Colonic mucosa (tissue), 4 donors: ENCODE results near the gene EFCAB6. TPM values are rescaled to one million over a fixed set of nuclear protein-coding genes. Genes with fewer than 3 reads are reported as not detected.

ENCODE experiments used
- DNase-seq: peaks from one replicate; pipeline ENCODE4 v3.0.0-alpha.2; 2020
- H3K27ac ChIP-seq: fragments of 200-600 bp; one replicate; pipeline ENCODE4 v1.8.0; 2021
- H3K27me3 ChIP-seq: fragments of 200-600 bp; one replicate; pipeline ENCODE4 v1.8.0; 2021
- H3K36me3 ChIP-seq: fragments of 200-600 bp; one replicate; pipeline ENCODE4 v1.8.0; 2021
- H3K4me1 ChIP-seq: fragments of 200-600 bp; one replicate; pipeline ENCODE4 v1.8.0; 2021; ENCODE audit warnings: mild to moderate bottlenecking
- H3K4me3 ChIP-seq: fragments of 200-600 bp; one replicate; pipeline ENCODE4 v1.8.0; 2021
- H3K9ac ChIP-seq, 2 donors: one replicate each; pipeline ENCODE4 v1.7.0; 2013; ENCODE audit warnings: control low read depth in 2 of 2, low read depth in 2 of 2, low read length in 2 of 2
- H3K9me3 ChIP-seq: fragments of 200-600 bp; one replicate; pipeline ENCODE4 v1.8.0; 2021
- CTCF ChIP-seq: fragments of 200-600 bp; IDR thresholded peaks from one replicate; pipeline ENCODE4 v1.8.0; 2022; ENCODE audit warnings: antibody characterized with exemption, mild to moderate bottlenecking
- intact Hi-C: fragments of 100-400 bp; cut with DNase I; formaldehyde crosslinking; loops from one replicate; pipeline ENCODE4 v1.14.1; 2022
- total RNA-seq, 2 donors: library from RNA; stranded (reverse); fragmentation: NEBNext Ultra II Directional in 1 of 2; extraction: Animal tissue kit (Norgen Biotek cat#: 25700) in 1 of 2; gene quantifications; one replicate each; pipeline ENCODE4 v1.2.1, GENCODE V29; 2021
- donor health status: healthy.
- donor health status: DM: no; HTN: no; CAD: no.
- donor health status: DM: no; HTN: no; CAD: no.

The EFCAB6 gene
- total RNA-seq, 2 donors from 2014 or later: 0.35 to 0.80 TPM

GRCh38 chr22:43843783-43844530 is 31.9 kb upstream of the EFCAB6 start:
- no peak for TF ChIP-seq CTCF
- intact Hi-C loops: loop anchor here (10.0 kb wide), 1 partner anchor 61 kb away; no protein-coding TSS in a partner anchor
- no peak overlapping the region for H3K4me3 ChIP-seq
- H3K27ac ChIP-seq: no peak overlapping the region
- H3K9ac ChIP-seq: no peak overlapping the region
- no peaks in the 10 kb centered on the region for H3K27me3 ChIP-seq
- no peaks in the 10 kb centered on the region for H3K36me3 ChIP-seq
- no peaks in the 10 kb centered on the region for H3K9me3 ChIP-seq
- H3K4me1 ChIP-seq: no peaks in the 10 kb centered on the region
- DNase-seq: no peak

GRCh38 chr22:43841742-43842141 is 29.6 kb upstream of the EFCAB6 start:
- intact Hi-C loops: loop anchor here (10.0 kb wide), 1 partner anchor 63 kb away; no protein-coding TSS in a partner anchor
- H3K9ac ChIP-seq: no peak overlapping the region
- DNase-seq: no peak
- H3K27ac ChIP-seq: no peak overlapping the region
- H3K4me1 ChIP-seq: no peaks in the 10 kb centered on the region
- H3K4me3 ChIP-seq: no peak overlapping the region
- TF ChIP-seq CTCF: no peak
- H3K9me3 ChIP-seq: no peaks in the 10 kb centered on the region
- H3K36me3 ChIP-seq: no peaks in the 10 kb centered on the region
- H3K27me3 ChIP-seq: no peaks in the 10 kb centered on the region

DNA sequence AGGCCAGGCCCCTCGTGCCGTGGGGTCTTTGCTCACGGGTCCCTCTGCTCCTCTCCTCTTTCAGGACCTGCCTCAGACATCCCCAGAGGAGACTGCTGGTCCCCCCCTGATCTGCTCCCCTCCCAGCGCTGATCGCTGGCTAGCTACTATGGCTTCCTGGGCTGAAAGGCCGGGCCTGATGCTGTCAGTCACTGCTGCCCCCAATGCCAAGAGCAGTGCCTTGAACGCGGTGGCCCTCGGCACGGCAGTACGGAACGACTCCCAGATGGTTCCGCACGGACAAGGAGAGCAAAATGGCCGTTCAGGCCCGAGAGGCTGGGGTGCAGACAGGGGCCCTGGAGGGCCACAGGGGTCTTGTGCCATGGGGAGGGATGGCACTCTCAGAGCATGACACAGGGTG is 28.7 kb upstream of the EFCAB6 start:
- Histone ChIP-seq H3K27ac (no peak overlapping the region), H3K36me3 (no peaks in the 10 kb centered on the region), H3K4me3 (no peak overlapping the region), H3K27me3 (no peaks in the 10 kb centered on the region), H3K4me1 (no peaks in the 10 kb centered on the region), H3K9me3 (no peaks in the 10 kb centered on the region), H3K9ac (no peak overlapping the region)
- no peak for TF ChIP-seq CTCF
- intact Hi-C loops: loop anchor here (10.0 kb wide), 1 partner anchor 64 kb away; no protein-coding TSS in a partner anchor
- no peak for DNase-seq

DNA sequence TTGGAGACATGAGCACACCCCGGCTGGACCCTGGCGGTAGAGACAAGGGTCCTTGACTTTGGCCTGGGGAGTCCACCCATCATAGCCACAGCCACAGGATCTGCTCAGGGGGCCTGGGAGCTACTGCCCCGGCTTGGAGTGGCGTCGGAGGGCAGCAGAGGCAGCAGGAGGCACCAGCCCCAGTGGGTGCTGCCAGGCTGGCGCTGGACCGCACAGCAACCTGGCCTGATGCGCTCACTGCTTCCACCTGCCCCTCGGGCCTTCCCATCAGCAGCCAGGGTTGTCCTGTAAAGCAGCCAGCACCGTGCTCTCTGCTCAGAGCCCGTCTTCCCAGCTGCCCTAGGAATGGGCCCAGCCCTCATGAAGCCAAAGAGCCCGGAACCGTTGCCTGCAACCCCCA is 28.3 kb upstream of the EFCAB6 start:
- intact Hi-C loops: loop anchor here (10.0 kb wide), 1 partner anchor 64 kb away; no protein-coding TSS in a partner anchor
- no peak for TF ChIP-seq CTCF
- Histone ChIP-seq H3K4me1 (no peaks in the 10 kb centered on the region), H3K4me3 (no peak overlapping the region), H3K27ac (no peak overlapping the region), H3K9me3 (no peaks in the 10 kb centered on the region), H3K36me3 (no peaks in the 10 kb centered on the region), H3K9ac (no peak overlapping the region), H3K27me3 (no peaks in the 10 kb centered on the region)
- no peak for DNase-seq

DNA sequence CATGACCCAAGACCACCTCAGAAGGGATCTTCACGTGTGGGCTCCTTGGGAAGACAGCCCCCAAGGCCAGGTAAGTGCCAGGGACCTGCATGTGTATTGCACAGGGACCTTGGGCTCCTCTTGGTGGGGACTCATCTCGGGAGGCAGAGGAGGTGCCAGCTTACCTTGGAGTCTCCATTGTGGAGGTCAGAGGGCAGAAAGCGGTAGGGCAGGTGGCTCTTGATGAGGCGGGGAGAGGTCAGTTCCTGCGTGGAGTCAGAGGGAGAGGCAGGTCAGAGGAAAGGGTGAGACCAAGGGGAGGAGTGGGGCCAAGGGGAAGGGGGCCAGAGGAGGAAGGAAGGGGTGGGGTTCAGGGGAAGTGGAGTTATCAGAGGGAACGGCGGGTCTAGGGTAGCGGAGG is 27.7 kb upstream of the EFCAB6 start:
- DNase-seq: no peak
- intact Hi-C loops: loop anchor here (10.0 kb wide), 1 partner anchor 65 kb away; no protein-coding TSS in a partner anchor
- TF ChIP-seq CTCF: no peak

More for the DNA sequence above, 27.7 kb upstream of the EFCAB6 start:
- Histone ChIP-seq H3K27me3 (no peaks in the 10 kb centered on the region), H3K9me3 (no peaks in the 10 kb centered on the region), H3K9ac (no peak overlapping the region), H3K27ac (no peak overlapping the region), H3K4me1 (no peaks in the 10 kb centered on the region), H3K36me3 (no peaks in the 10 kb centered on the region), H3K4me3 (no peak overlapping the region)
